Peyer's patch (tissue), 4 donors: ENCODE measurements around the gene ABLIM2. TPM values are rescaled to one million over a fixed set of nuclear protein-coding genes. Genes with fewer than 3 reads are reported as not detected.

Experiments used
- DNase-seq, 3 donors: peaks; one replicate each; pipeline ENCODE4 v3.0.0-alpha.2; 2017 to 2019
- H3K27ac ChIP-seq, 4 donors: fragments of 200-600 bp; sonication (generic); one replicate each; pipeline ENCODE4 v1.5.1; 2016 to 2019
- H3K27me3 ChIP-seq, 2 donors: fragments of 200-600 bp; sonication (generic); one replicate each; pipeline ENCODE4 v1.5.1; 2019
- H3K36me3 ChIP-seq, 3 donors: fragments of 200-600 bp; sonication (generic); one replicate each; pipeline ENCODE4 v1.5.1; 2016 to 2019
- H3K4me1 ChIP-seq, 4 donors: fragments of 200-600 bp; sonication (generic); one replicate each; pipeline ENCODE4 v1.5.1; 2016 to 2019
- H3K4me3 ChIP-seq, 4 donors: fragments of 200-600 bp; sonication (generic); 1 replicate in 3 of 4; 2 replicates in 1 of 4; pipeline ENCODE4 v1.5.1; 2016 to 2019; ENCODE audit warnings: mild to moderate bottlenecking in 1 of 4
- H3K9me3 ChIP-seq, 4 donors: fragments of 200-600 bp; sonication (generic); one replicate each; pipeline ENCODE4 v1.5.1; 2016 to 2019; ENCODE audit warnings: mild to moderate bottlenecking in 1 of 4
- POLR2A ChIP-seq, 2 donors: fragments of 450-650 bp; IDR thresholded peaks; one replicate each; pipeline ENCODE4 v1.5.1; 2017; ENCODE audit warnings: antibody characterized with exemption in 2 of 2, mild to moderate bottlenecking in 2 of 2, moderate library complexity in 2 of 2
- total RNA-seq, 4 donors: library from RNA; depleted of rRNA; stranded (reverse); fragments of >200 nt; gene quantifications; one replicate each; pipeline ENCODE4 v1.1.0, GENCODE V29; 2016
- TF ChIP-seq, protein P1 (sequence below), 6 experiments: fragments of 450-650 bp in 4 of 6; fragments of 200-600 bp in 2 of 6; sonication (generic) in 1 of 6; IDR thresholded peaks; one replicate each; pipeline ENCODE4 v1.5.1; 2017 to 2019; ENCODE audit warnings: antibody characterized with exemption in 6 of 6, mild to moderate bottlenecking in 3 of 6, moderate library complexity in 1 of 6

The ABLIM2 gene
- total RNA-seq, 4 donors from 2014 or later, result 9.0 to 24.2 (median 11.7) TPM

DNA sequence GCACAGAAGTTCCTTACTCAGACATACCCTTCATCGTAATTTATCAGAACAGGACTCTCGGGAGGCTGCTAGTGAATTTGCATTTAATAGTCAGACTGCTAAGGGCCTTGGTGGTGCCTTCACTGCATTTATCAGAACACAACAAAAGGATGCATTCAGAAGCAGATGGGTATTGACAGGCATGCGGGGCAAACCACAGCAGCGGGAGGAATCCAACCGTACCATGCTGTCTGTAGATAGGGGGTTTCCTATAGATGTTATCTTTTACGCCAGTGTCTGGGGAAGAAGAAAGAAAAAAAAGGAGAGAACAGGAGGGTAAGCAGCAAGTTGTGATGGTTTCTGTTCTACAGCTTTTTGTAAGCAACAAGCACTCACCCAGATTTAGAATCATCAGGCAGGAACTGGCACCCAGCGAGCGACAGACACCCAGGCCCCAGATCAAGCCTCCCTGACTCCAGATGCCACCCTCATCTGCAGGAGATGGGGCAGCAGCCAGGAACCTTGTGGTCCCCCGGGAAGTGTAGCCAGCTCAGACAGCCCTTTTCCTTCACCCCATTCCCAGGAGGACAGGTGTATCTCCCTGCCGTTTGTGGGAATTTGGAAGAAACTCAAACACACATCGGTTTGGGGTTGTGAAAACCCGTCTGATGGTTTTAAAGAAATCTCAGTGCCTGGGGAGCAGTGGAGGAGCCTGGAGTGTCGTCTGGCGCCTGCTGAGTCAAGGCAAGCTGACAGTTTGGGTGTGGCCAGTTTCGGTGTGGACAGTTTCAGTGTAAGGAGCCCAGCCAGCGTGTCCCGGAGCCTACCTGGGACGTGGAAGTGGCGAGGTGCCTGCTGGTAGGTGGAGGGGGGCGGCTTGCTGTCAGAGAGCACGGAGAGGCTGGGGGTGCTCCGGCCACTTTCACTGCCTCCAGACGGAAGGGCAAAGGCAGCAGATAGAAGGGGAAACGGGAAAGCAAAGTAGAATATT lies 138.9 kb downstream of the ABLIM2 start:
- no peak overlapping the region for H3K27ac ChIP-seq
- DNase-seq, result peak in 2 of 3 donors; percentile 68 to 72

DNA sequence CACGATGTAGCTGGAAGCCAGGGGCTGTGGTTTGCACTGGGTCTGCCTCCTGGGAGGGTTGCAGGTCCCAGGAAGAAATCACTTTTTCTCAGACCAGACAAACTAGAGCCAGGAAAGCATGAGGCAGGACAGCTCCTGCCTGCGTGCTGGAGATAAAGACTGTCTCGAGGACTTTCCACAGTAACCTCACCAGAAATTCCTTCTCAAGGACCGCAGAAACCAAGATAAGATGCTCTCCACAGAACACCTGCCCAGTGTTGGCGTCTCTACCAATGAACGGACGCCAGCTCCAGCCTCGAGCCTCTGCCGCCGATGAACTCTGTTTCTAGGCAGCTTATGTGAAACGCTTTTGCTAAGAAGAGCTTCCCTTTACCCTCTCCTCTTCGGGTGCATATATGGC lies 142.1 kb downstream of the ABLIM2 start:
- no peak overlapping the region for H3K4me3 ChIP-seq
- DNase-seq, result no peak
- no peaks in the 10 kb centered on the region for H3K36me3 ChIP-seq
- TF ChIP-seq, protein P1, sequence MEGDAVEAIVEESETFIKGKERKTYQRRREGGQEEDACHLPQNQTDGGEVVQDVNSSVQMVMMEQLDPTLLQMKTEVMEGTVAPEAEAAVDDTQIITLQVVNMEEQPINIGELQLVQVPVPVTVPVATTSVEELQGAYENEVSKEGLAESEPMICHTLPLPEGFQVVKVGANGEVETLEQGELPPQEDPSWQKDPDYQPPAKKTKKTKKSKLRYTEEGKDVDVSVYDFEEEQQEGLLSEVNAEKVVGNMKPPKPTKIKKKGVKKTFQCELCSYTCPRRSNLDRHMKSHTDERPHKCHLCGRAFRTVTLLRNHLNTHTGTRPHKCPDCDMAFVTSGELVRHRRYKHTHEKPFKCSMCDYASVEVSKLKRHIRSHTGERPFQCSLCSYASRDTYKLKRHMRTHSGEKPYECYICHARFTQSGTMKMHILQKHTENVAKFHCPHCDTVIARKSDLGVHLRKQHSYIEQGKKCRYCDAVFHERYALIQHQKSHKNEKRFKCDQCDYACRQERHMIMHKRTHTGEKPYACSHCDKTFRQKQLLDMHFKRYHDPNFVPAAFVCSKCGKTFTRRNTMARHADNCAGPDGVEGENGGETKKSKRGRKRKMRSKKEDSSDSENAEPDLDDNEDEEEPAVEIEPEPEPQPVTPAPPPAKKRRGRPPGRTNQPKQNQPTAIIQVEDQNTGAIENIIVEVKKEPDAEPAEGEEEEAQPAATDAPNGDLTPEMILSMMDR (IDR thresholded peaks at IDR 0.05), result no peak
- no peak for TF ChIP-seq POLR2A (IDR thresholded peaks at IDR 0.05)
- H3K27ac ChIP-seq, result no peak overlapping the region
- H3K9me3 ChIP-seq, result no peaks in the 10 kb centered on the region
- no peaks in the 10 kb centered on the region for H3K4me1 ChIP-seq
- no peaks in the 10 kb centered on the region for H3K27me3 ChIP-seq

More for the DNA sequence above, 138.9 kb downstream of the ABLIM2 start:
- H3K36me3 ChIP-seq, result no peaks in the 10 kb centered on the region
- TF ChIP-seq, protein P1 (IDR thresholded peaks at IDR 0.05), result no peak
- TF ChIP-seq POLR2A (IDR thresholded peaks at IDR 0.05), result no peak
- no peak overlapping the region for H3K4me3 ChIP-seq
- H3K9me3 ChIP-seq, result no peaks in the 10 kb centered on the region
- H3K4me1 ChIP-seq, result no peaks in the 10 kb centered on the region
- H3K27me3 ChIP-seq, result no peaks in the 10 kb centered on the region

DNA sequence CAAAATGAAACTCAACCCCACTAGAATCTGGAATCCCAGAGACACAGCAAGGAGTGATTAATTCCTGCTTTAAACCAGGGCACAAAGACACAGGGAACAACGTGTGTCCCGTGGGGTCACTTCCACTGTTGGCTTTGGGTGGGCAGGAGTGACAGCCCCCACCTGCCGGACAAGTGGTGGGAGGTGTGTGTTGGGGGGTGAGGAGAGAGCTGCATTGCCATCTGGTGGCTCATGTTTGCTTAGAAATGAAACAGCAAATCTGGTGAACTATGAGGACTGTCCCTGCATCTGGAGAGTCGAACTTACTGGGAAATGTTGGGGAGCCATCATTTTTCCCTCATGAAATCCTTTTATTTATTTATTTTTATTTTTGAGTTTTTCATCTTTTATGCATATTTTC lies 143.1 kb downstream of the ABLIM2 start:
- Histone ChIP-seq H3K27me3 (no peaks in the 10 kb centered on the region), H3K36me3 (no peaks in the 10 kb centered on the region), H3K4me3 (no peak overlapping the region), H3K27ac (no peak overlapping the region), H3K9me3 (no peaks in the 10 kb centered on the region), H3K4me1 (peaks cover 0 to 5% (median 0%) of the 10 kb centered on the region in 4 donors)
- TF ChIP-seq, protein P1 (IDR thresholded peaks at IDR 0.05), result peak in 1 of 6 experiments; percentile 15
- no peak for TF ChIP-seq POLR2A (IDR thresholded peaks at IDR 0.05)
- no peak for DNase-seq

DNA sequence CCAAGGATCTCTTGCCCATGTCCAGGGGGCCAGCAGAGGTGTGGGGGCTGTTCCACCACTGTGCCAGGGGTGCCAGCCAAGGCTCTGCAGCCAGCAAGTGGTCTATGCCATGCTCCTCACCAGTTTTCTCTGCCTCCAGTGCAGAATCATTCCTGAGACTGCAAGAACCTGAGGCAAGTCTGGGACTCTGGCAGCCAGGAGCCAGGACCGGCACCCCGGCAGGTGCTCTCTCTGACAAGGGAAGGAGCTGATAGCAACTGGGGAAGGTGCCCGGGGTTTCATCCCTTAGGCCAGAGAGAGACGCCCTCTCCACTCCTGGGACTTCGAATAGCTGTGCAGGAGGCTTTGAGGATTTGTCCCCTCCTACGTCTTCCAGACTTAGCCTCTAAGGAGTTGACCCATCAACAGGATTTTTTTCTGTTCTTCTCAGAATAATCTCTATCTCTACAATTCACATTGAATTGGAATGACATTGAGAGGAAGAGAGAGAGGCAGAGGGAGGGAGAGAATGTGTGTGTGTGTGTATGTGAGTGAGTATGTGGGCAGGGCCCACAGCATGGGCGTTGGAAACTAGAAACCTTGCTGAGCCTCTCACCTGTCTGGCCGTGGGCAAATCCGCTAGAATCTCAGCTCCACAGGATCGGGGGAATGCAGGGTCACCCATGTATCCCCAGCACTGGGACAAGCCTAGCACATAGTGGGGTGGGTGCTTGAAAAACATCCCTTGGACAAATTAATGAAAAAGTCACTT lies 144.5 kb downstream of the ABLIM2 start:
- H3K27ac ChIP-seq, result no peak overlapping the region
- no peak for DNase-seq
- H3K36me3 ChIP-seq, result no peaks in the 10 kb centered on the region
- no peak for TF ChIP-seq POLR2A (IDR thresholded peaks at IDR 0.05)
- TF ChIP-seq, protein P1 (IDR thresholded peaks at IDR 0.05), result no peak
- H3K4me3 ChIP-seq, result no peak overlapping the region
- peaks cover 0 to 5% (median 0%) of the 10 kb centered on the region in 4 donors for H3K4me1 ChIP-seq
- H3K27me3 ChIP-seq, result no peaks in the 10 kb centered on the region
- H3K9me3 ChIP-seq, result no peaks in the 10 kb centered on the region

DNA sequence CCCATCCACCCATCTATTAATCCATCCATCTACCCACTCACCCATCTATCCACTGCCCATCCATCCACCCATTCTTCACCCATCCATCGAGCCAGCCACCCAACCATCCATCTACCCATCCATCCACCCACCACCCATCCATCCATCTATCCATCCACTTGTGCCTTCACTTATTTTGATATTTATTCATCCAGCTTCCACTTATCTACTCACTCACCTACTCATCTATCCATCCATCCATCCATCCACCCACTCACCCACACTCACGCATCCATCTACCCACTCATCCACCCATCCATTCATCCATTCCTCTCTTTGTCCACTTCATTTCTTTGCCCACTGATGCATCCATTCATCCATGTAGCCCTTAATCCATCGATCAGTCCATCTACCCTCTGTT lies 146.1 kb downstream of the ABLIM2 start:
- no peak overlapping the region for H3K27ac ChIP-seq
- no peak overlapping the region for H3K4me3 ChIP-seq
- no peaks in the 10 kb centered on the region for H3K27me3 ChIP-seq
- DNase-seq, result no peak
- H3K9me3 ChIP-seq, result no peaks in the 10 kb centered on the region
- H3K4me1 ChIP-seq, result peaks cover 0 to 5% (median 0%) of the 10 kb centered on the region in 4 donors
- TF ChIP-seq, protein P1 (IDR thresholded peaks at IDR 0.05), result no peak
- TF ChIP-seq POLR2A (IDR thresholded peaks at IDR 0.05), result no peak
- no peaks in the 10 kb centered on the region for H3K36me3 ChIP-seq
